Astrocyte of the cerebellum (primary cell): ENCODE results near the gene ZBED4.

Experiments used
- DNase-seq: peaks from one replicate; pipeline ENCODE4 v3.0.0-alpha.2; 2011; ENCODE audit warnings: low read depth
- H3K4me3 ChIP-seq: 2 replicates; pipeline ENCODE4 v1.5.1; 2011; ENCODE audit warnings: mild to moderate bottlenecking, low read depth, low read length, moderate library complexity
- in situ Hi-C: cut with HindIII; loops from 2 replicates; pipeline ENCODE4 v1.10.0; 2017; ENCODE audit warnings: low sequenced_read_pairs
- TF ChIP-seq, protein P1 (sequence below): IDR thresholded peaks from 2 replicates; pipeline ENCODE4 v1.5.1; 2012; ENCODE audit warnings: low read length, low read depth, moderate library complexity, mild to moderate bottlenecking; ENCODE audit errors: missing control alignments

ZBED4 gene

DNA sequence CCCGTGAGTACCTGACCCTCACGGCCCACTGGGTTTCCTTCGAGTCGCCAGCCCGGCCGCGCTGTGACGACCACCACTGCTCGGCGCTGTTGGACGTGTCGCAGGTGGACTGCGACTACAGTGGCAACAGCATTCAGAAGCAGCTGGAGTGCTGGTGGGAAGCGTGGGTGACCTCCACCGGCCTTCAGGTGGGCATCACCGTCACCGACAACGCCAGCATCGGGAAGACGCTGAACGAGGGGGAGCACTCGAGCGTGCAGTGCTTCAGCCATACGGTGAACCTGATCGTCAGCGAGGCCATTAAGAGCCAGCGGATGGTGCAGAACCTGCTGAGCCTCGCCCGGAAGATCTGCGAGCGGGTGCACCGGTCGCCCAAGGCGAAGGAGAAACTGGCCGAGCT is 32.2 kb downstream of the ZBED4 start:
- H3K4me3 ChIP-seq = no peak overlapping the region
- in situ Hi-C loops = no loop called here
- TF ChIP-seq, protein P1, sequence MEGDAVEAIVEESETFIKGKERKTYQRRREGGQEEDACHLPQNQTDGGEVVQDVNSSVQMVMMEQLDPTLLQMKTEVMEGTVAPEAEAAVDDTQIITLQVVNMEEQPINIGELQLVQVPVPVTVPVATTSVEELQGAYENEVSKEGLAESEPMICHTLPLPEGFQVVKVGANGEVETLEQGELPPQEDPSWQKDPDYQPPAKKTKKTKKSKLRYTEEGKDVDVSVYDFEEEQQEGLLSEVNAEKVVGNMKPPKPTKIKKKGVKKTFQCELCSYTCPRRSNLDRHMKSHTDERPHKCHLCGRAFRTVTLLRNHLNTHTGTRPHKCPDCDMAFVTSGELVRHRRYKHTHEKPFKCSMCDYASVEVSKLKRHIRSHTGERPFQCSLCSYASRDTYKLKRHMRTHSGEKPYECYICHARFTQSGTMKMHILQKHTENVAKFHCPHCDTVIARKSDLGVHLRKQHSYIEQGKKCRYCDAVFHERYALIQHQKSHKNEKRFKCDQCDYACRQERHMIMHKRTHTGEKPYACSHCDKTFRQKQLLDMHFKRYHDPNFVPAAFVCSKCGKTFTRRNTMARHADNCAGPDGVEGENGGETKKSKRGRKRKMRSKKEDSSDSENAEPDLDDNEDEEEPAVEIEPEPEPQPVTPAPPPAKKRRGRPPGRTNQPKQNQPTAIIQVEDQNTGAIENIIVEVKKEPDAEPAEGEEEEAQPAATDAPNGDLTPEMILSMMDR = no peak
- no peak for DNase-seq

DNA sequence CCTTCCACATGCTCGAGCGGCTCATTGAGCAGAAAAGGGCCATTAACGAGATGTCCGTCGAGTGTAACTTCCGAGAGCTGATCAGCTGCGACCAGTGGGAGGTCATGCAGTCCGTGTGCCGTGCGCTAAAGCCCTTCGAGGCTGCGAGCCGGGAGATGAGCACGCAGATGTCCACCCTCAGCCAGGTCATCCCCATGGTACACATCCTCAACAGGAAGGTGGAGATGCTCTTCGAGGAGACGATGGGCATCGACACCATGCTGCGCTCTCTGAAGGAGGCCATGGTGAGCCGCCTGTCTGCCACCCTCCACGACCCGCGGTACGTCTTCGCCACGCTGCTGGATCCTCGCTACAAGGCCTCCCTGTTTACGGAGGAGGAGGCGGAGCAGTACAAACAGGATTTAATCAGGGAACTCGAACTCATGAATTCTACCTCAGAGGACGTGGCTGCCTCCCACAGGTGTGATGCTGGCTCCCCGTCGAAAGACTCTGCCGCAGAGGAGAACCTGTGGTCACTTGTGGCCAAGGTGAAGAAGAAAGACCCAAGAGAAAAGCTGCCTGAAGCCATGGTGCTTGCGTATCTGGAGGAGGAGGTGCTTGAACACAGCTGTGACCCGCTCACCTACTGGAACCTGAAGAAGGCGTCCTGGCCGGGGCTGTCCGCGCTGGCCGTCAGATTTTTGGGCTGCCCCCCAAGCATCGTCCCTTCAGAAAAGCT is 32.9 kb downstream of the ZBED4 start:
- no peak overlapping the region for H3K4me3 ChIP-seq
- TF ChIP-seq, protein P1 = no peak
- in situ Hi-C loops = no loop called here
- no peak for DNase-seq

DNA sequence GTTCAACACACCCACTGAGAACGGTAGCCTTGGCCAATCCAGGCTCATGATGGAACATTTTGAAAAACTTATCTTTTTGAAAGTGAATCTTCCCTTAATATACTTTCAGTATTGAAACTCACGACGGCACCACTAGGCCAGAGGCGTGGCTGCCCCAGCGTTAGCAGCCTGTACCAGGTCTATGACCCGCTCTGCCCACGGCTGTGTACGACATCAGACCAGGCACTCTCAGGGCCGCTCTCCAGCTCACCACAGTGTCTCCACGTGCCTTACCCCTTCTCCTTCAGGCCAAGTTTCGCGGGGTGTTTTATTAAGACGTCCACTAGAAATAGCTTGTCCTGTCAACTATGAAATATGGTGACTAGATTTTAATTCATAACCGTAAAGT is 33.4 kb downstream of the ZBED4 start:
- no peak overlapping the region for H3K4me3 ChIP-seq
- TF ChIP-seq, protein P1 = no peak
- DNase-seq = no peak
- in situ Hi-C loops = no loop called here

- TF ChIP-seq, protein P1 = no peak
- no peak for DNase-seq
- in situ Hi-C loops = no loop called here
- H3K4me3 ChIP-seq = no peak overlapping the region
Measured at GRCh38 chr22:49887702-49888101, 34.1 kb downstream of the ZBED4 start.

DNA sequence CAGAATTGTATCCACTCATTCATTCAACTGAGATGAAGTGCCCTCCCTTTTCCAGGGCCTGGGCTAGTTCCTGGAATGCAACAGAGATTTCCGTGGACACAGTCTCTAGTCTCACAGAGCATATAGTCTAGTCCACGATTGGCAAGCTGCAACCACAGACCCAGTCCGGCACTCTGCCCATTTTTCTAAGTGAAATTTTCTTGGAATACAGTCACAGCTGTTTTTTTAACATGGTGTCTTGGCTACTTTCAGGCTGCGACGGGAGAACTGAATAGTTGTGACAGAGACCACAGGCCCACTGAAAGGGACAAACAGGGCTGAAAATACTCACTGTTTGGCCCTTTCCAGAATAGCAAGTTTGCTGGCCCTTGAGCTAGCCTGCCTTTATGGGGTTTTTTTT is 35.4 kb downstream of the ZBED4 start:
- in situ Hi-C loops = no loop called here
- peak; percentile 19 for DNase-seq
- no peak overlapping the region for H3K4me3 ChIP-seq
- TF ChIP-seq, protein P1 = no peak

DNA sequence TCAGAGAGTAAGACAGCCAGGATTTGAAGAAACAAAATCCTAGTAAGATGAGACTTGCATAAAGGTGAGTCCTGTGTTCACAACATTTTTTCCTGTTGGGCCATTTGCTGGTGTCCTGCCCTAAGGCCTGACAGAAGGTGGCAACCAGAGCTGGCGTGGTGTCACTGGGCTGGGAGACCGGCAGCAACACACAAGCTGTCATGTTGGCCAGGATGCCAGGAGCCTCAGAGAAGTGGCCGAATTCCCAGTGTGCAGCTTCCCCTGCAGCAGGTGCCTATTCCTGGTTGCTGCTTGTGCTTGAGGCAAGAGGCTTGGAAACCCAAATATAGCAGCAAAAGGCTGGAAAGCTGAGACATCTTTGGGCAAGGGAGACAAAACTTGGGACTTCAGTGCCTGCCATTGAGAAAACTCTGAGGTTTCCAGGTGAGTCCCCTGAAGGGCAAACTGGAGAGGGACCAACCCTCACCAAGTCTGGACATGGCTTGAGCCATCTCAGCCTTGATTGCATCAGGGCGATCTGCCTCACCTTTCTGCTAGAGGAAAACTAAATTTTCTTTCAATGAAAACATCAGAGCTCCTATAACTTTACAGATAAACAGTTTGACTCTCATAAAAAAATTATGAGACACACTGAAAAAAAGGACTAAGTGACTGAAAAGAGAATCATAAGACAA is 38.7 kb downstream of the ZBED4 start:
- no peak for DNase-seq
- in situ Hi-C loops = no loop called here
- H3K4me3 ChIP-seq = no peak overlapping the region
- TF ChIP-seq, protein P1 = no peak
